CD4-positive, alpha-beta memory T cell (primary cell): ENCODE results near the gene DIP2A. TPM values are rescaled to one million over a fixed set of nuclear protein-coding genes. Genes with fewer than 3 reads are reported as not detected.

Source experiments
- CTCF ChIA-PET: fragments of 350-600 bp; sonication (Branson Sonifier 250); formaldehyde crosslinking; loops from one replicate; lab custom pipeline; 2021; ENCODE audit warnings: inconsistent platforms; ENCODE audit not compliant: partially characterized antibody; lab: Charles Lee
- POLR2A ChIA-PET: fragments of 350-600 bp; sonication (Branson Sonifier 250); formaldehyde crosslinking; loops from one replicate; lab custom pipeline; 2021; ENCODE audit not compliant: partially characterized antibody; lab: Charles Lee
- DNase-seq, 5 donors: peaks; one replicate each; pipeline versions ENCODE4 v3.0.0 to v3.0.0-alpha.2; 2020 to 2022; ENCODE audit warnings: mixed read lengths in 1 of 5
- H3K27ac ChIP-seq: one replicate; pipeline ENCODE4 v1.7.0; 2013; ENCODE audit warnings: low read depth, low read length
- H3K27me3 ChIP-seq: 2 replicates; pipeline ENCODE4 v1.7.0; 2013; ENCODE audit warnings: mild to moderate bottlenecking, low read length, moderate library complexity; ENCODE audit not compliant: insufficient read depth
- H3K36me3 ChIP-seq: 2 replicates; pipeline ENCODE4 v1.7.0; 2013; ENCODE audit warnings: mild to moderate bottlenecking, low read length, moderate library complexity; ENCODE audit not compliant: insufficient read depth
- H3K4me1 ChIP-seq: 2 replicates; pipeline ENCODE4 v1.7.0; 2013; ENCODE audit warnings: mild to moderate bottlenecking, low read length, moderate library complexity; ENCODE audit not compliant: insufficient read depth
- H3K4me3 ChIP-seq, 2 donors: one replicate each; pipeline ENCODE4 v1.7.0; 2013; ENCODE audit warnings: low read length in 2 of 2, mild to moderate bottlenecking in 1 of 2
- H3K9me3 ChIP-seq, 2 donors: one replicate each; pipeline ENCODE4 v1.7.0; 2013; ENCODE audit warnings: low read length in 2 of 2, control low read depth in 1 of 2; ENCODE audit not compliant: control insufficient read depth in 1 of 2
- H3K27ac Mint-ChIP-seq, 7 donors: one replicate each; pipeline ENCODE4 v1.8.0; 2020 to 2021; ENCODE audit warnings: mixed read lengths in 7 of 7, mild to moderate bottlenecking in 6 of 7, inconsistent platforms in 3 of 7, moderate library complexity in 3 of 7
- H3K27me3 Mint-ChIP-seq, 2 donors: one replicate each; pipeline ENCODE4 v1.8.0; 2020 to 2021; ENCODE audit warnings: mixed read lengths in 2 of 2
- H3K36me3 Mint-ChIP-seq, 2 donors: one replicate each; pipeline ENCODE4 v1.8.0; 2020 to 2021; ENCODE audit warnings: mixed read lengths in 2 of 2, inconsistent platforms in 1 of 2, mild to moderate bottlenecking in 1 of 2
- H3K4me1 Mint-ChIP-seq, 4 donors: one replicate each; pipeline ENCODE4 v1.8.0; 2020 to 2021; ENCODE audit warnings: mixed read lengths in 4 of 4, mild to moderate bottlenecking in 1 of 4
- H3K4me3 Mint-ChIP-seq, 8 donors: one replicate each; pipeline ENCODE4 v1.8.0; 2020 to 2021; ENCODE audit warnings: mixed read lengths in 8 of 8, mild to moderate bottlenecking in 7 of 8, moderate library complexity in 6 of 8, inconsistent platforms in 3 of 8
- H3K9me3 Mint-ChIP-seq, 8 donors: one replicate each; pipeline ENCODE4 v1.8.0; 2020 to 2021; ENCODE audit warnings: mixed read lengths in 8 of 8, mild to moderate bottlenecking in 5 of 8, inconsistent platforms in 3 of 8, moderate library complexity in 1 of 8
- intact Hi-C: fragments of 100-400 bp; cut with micrococcal nuclease; formaldehyde crosslinking; loops from one replicate; pipeline ENCODE4 v1.15.1; 2023
- polyA plus RNA-seq, 2 donors: library from polyadenylated mRNA; unstranded; fragments of 300-500 nt; fragmentation: Illumina TruSeq; gene quantifications; one replicate each; pipeline ENCODE4 v1.2.3, GENCODE V29; 2021
- total RNA-seq, 2 experiments: library from RNA; stranded (reverse); gene quantifications; one replicate each; pipeline ENCODE4 v1.2.3, GENCODE V29; 2021

The DIP2A gene
- total and polyA plus RNA-seq, 4 experiments from 2014 or later: 14.1 to 95.9 (median 56.2) TPM

DNA sequence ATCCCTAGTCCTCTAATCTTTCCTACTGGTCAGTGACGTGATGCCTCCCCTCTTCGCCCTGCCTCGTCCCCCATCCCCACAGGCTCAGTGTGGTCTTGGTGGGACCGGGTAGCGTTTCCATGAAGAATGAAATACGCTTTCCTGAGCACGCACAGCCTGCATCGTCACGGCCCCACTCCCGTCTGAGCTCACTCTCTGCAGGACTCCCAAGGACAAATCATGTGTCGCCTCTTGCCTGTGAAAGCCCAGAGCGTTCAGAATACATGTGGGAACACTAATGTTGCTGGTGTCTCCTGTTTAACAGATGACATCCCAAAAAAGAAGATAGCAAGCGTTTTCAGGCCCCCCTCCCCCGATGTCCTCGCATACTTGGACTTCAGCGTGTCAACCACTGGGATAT lies 97.0 kb downstream of the DIP2A start:
- Histone ChIP-seq H3K27ac (no peak overlapping the region), H3K27me3 (no peaks in the 10 kb centered on the region), H3K4me1 (peaks cover 68% of the 10 kb centered on the region), H3K36me3 (peaks cover 23% of the 10 kb centered on the region), H3K4me3 (no peak overlapping the region), H3K9me3 (no peaks in the 10 kb centered on the region)
- H3K27ac Mint-ChIP-seq: peak overlapping the region in 6 of 7 donors; percentile 48 to 82 (median 62)
- peak overlapping the region in 1 of 8 donors; percentile 15 for H3K4me3 Mint-ChIP-seq
- peaks cover 40 to 91% (median 51%) of the 10 kb centered on the region in 4 donors for H3K4me1 Mint-ChIP-seq
- intact Hi-C loops: no loop called here
- POLR2A ChIA-PET: interaction anchor here (9.3 kb wide), 1 partner anchor 79 kb away, joined by 108 read pairs; the partner anchor contains the start of gene PRMT2
- DNase-seq: no peak
- CTCF ChIA-PET: no interaction called here
- H3K9me3 Mint-ChIP-seq: no peaks in the 10 kb centered on the region
- no peaks in the 10 kb centered on the region for H3K27me3 Mint-ChIP-seq
- peaks cover 37 to 44% of the 10 kb centered on the region in 2 donors for H3K36me3 Mint-ChIP-seq

DNA sequence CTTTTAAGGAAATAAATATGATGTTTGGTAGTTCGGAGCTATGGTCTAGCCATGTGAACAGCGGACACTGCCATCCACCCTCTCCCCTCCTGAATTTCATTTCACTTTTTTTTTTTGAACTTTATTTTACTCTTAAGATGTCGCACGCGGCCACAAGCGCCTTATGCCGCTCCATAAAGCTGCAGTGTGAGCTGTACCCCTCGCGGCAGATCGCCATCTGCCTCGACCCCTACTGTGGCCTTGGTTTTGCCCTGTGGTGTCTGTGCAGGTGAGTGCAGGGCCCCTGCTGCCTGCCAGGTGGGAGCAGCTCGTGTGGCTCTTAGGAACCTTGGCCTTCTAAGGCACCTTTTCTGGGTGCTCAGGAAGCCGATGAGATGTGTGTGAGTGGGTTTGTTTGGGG lies 98.1 kb downstream of the DIP2A start:
- peak overlapping the region in 6 of 7 donors; percentile 27 to 87 (median 58) for H3K27ac Mint-ChIP-seq
- CTCF ChIA-PET: no interaction called here
- Histone ChIP-seq H3K27me3 (no peaks in the 10 kb centered on the region), H3K36me3 (peaks cover 33% of the 10 kb centered on the region), H3K4me1 (peaks cover 68% of the 10 kb centered on the region), H3K9me3 (no peaks in the 10 kb centered on the region), H3K4me3 (no peak overlapping the region), H3K27ac (no peak overlapping the region)
- DNase-seq: no peak
- intact Hi-C loops: no loop called here
- H3K4me1 Mint-ChIP-seq: peaks cover 41 to 93% (median 51%) of the 10 kb centered on the region in 4 donors
- POLR2A ChIA-PET: interaction anchor here (9.3 kb wide), 1 partner anchor 78 kb away, joined by 108 read pairs; the partner anchor contains the start of gene PRMT2
- H3K36me3 Mint-ChIP-seq: peaks cover 48 to 53% of the 10 kb centered on the region in 2 donors
- H3K9me3 Mint-ChIP-seq: no peaks in the 10 kb centered on the region
- H3K4me3 Mint-ChIP-seq: no peak overlapping the region
- no peaks in the 10 kb centered on the region for H3K27me3 Mint-ChIP-seq

GRCh38 chr21:46557469-46557868 lies 98.8 kb downstream of the DIP2A start:
- H3K36me3 Mint-ChIP-seq: peaks cover 54 to 59% of the 10 kb centered on the region in 2 donors
- H3K4me3 Mint-ChIP-seq: no peak overlapping the region
- H3K27me3 ChIP-seq: no peaks in the 10 kb centered on the region
- H3K4me1 ChIP-seq: peaks cover 67% of the 10 kb centered on the region
- no peaks in the 10 kb centered on the region for H3K27me3 Mint-ChIP-seq
- intact Hi-C loops: no loop called here
- ChIA-PET CTCF (interaction anchor here (3.0 to 3.1 kb wide), 2 partner anchors 58 to 79 kb away, joined by 10 to 19 read pairs; partner anchors contain the start of gene PRMT2), POLR2A (interaction anchor here (3.7 to 9.3 kb wide), 3 partner anchors 7 to 99 kb away, joined by 26 to 108 read pairs (median 44); partner anchors contain the start of genes DIP2A and PRMT2)
- peak overlapping the region in 6 of 7 donors; percentile 27 to 81 (median 58) for H3K27ac Mint-ChIP-seq
- H3K4me1 Mint-ChIP-seq: peaks cover 39 to 93% (median 50%) of the 10 kb centered on the region in 4 donors
- H3K9me3 ChIP-seq: no peaks in the 10 kb centered on the region
- DNase-seq: no peak
- H3K4me3 ChIP-seq: no peak overlapping the region
- H3K27ac ChIP-seq: no peak overlapping the region
- peaks cover 40% of the 10 kb centered on the region for H3K36me3 ChIP-seq
- H3K9me3 Mint-ChIP-seq: no peaks in the 10 kb centered on the region

- peak overlapping the region in 1 of 8 donors; percentile 43 for H3K4me3 Mint-ChIP-seq
- CTCF ChIA-PET: interaction anchor here (3.0 to 3.1 kb wide), 2 partner anchors 58 to 78 kb away, joined by 10 to 19 read pairs; partner anchors contain the start of gene PRMT2
- H3K4me1 ChIP-seq: peaks cover 62% of the 10 kb centered on the region
These were observed 99.3 kb downstream of the DIP2A start for GRCh38 chr21:46557919-46558392.

GRCh38 chr21:46559291-46559983 lies 100.7 kb downstream of the DIP2A start:
- peaks cover 64 to 66% of the 10 kb centered on the region in 2 donors for H3K36me3 Mint-ChIP-seq
- H3K27ac Mint-ChIP-seq: peak overlapping the region; percentile 87 to 99 (median 97)
- H3K4me1 Mint-ChIP-seq: peaks cover 29 to 82% (median 41%) of the 10 kb centered on the region in 4 donors
- intact Hi-C loops: loop anchor here (1.0 to 2.0 kb wide), 2 partner anchors 9 to 75 kb away; partner anchors contain the start of gene PRMT2
- Histone ChIP-seq H3K27me3 (no peaks in the 10 kb centered on the region), H3K9me3 (no peaks in the 10 kb centered on the region), H3K4me1 (peaks cover 50% of the 10 kb centered on the region), H3K36me3 (peaks cover 60% of the 10 kb centered on the region), H3K4me3 (peak overlapping the region; percentile 45 to 46), H3K27ac (peak overlapping the region; percentile 66)
- peak overlapping the region; percentile 67 to 90 (median 78) for H3K4me3 Mint-ChIP-seq
- H3K27me3 Mint-ChIP-seq: no peaks in the 10 kb centered on the region
- ChIA-PET CTCF (interaction anchor here (0.6 to 3.1 kb wide), 10 partner anchors 9 to 874 kb away, joined by 3 to 19 read pairs (median 4); partner anchors contain the start of gene PRMT2), POLR2A (interaction anchor here (0.7 to 9.3 kb wide), 22 partner anchors 9 to 106 kb away, joined by 3 to 108 read pairs (median 4); partner anchors contain the start of genes DIP2A, PRMT2 and S100B)
- peak; percentile 61 to 83 (median 66) for DNase-seq
- no peaks in the 10 kb centered on the region for H3K9me3 Mint-ChIP-seq

More at GRCh38 chr21:46557919-46558392, 99.3 kb downstream of the DIP2A start:
- no peak overlapping the region for H3K4me3 ChIP-seq
- no peaks in the 10 kb centered on the region for H3K9me3 ChIP-seq
- Mint-ChIP-seq H3K27ac (peak overlapping the region in 4 of 7 donors; percentile 83 to 98 (median 88)), H3K36me3 (peaks cover 56 to 59% of the 10 kb centered on the region in 2 donors), H3K27me3 (no peaks in the 10 kb centered on the region), H3K9me3 (no peaks in the 10 kb centered on the region), H3K4me1 (peaks cover 37 to 93% (median 49%) of the 10 kb centered on the region in 4 donors)
- DNase-seq: no peak
- intact Hi-C loops: loop anchor here (2.0 kb wide), 1 partner anchor 77 kb away; the partner anchor contains the start of gene PRMT2
- H3K27me3 ChIP-seq: no peaks in the 10 kb centered on the region
- peaks cover 45% of the 10 kb centered on the region for H3K36me3 ChIP-seq
- H3K27ac ChIP-seq: no peak overlapping the region
- POLR2A ChIA-PET: interaction anchor here (1.4 to 9.3 kb wide), 5 partner anchors 8 to 99 kb away, joined by 6 to 108 read pairs (median 26); partner anchors contain the start of genes DIP2A, PRMT2 and S100B

GRCh38 chr21:46560568-46561444 lies 102.1 kb downstream of the DIP2A start:
- H3K27ac ChIP-seq: peak overlapping the region; percentile 66
- intact Hi-C loops: no loop called here
- H3K27ac Mint-ChIP-seq: peak overlapping the region; percentile 87 to 99 (median 97)
- H3K4me1 ChIP-seq: peaks cover 50% of the 10 kb centered on the region
- no peaks in the 10 kb centered on the region for H3K9me3 Mint-ChIP-seq
- DNase-seq: peak in 1 of 5 donors; percentile 7
- H3K4me3 Mint-ChIP-seq: peak overlapping the region; percentile 38 to 90 (median 78)
- H3K27me3 Mint-ChIP-seq: no peaks in the 10 kb centered on the region
- H3K27me3 ChIP-seq: no peaks in the 10 kb centered on the region
- peaks cover 64% of the 10 kb centered on the region for H3K36me3 ChIP-seq
- no peak overlapping the region for H3K4me3 ChIP-seq
- peaks cover 68 to 69% of the 10 kb centered on the region in 2 donors for H3K36me3 Mint-ChIP-seq
- peaks cover 29 to 75% (median 40%) of the 10 kb centered on the region in 4 donors for H3K4me1 Mint-ChIP-seq
- H3K9me3 ChIP-seq: no peaks in the 10 kb centered on the region
- ChIA-PET CTCF (interaction anchor here (1.8 to 3.1 kb wide), 3 partner anchors 61 to 79 kb away, joined by 4 to 19 read pairs (median 10); partner anchors contain the start of gene PRMT2), POLR2A (interaction anchor here (0.8 to 9.3 kb wide), 6 partner anchors 11 to 108 kb away, joined by 3 to 108 read pairs (median 16); partner anchors contain the start of genes DIP2A, PRMT2 and S100B)
